ENCODE results near the gene GALNT13.

Gene GALNT13

DNA sequence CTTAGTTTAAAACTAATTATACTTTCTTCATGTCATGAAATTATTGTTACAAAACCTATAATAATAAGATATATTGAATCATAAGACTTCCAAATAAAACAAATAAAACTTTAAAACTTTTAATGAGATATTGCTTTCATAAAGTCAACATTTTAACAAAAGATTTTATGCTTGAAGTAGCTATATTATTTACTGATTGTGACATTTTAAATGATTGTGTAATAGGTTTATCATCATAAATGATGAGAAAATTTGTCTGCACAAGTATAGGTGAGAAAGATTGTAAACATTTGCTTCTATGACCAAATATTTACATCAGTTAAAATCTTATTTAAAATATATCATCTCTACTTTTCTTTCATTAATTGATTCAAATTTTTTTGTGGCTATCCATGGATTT is 5.1 kb upstream of the GALNT13 start:
- Histone ChIP-seq H3K9me3 (no peaks in the 10 kb centered on the region), H3K4me1 (no peaks in the 10 kb centered on the region), H3K4me3 (ENCODE audit: low read depth, low read length) (no peak overlapping the region), H3K36me3 (no peaks in the 10 kb centered on the region), H3K27me3 (no peaks in the 10 kb centered on the region)
- no peak for DNase-seq
- TF ChIP-seq, protein P1, sequence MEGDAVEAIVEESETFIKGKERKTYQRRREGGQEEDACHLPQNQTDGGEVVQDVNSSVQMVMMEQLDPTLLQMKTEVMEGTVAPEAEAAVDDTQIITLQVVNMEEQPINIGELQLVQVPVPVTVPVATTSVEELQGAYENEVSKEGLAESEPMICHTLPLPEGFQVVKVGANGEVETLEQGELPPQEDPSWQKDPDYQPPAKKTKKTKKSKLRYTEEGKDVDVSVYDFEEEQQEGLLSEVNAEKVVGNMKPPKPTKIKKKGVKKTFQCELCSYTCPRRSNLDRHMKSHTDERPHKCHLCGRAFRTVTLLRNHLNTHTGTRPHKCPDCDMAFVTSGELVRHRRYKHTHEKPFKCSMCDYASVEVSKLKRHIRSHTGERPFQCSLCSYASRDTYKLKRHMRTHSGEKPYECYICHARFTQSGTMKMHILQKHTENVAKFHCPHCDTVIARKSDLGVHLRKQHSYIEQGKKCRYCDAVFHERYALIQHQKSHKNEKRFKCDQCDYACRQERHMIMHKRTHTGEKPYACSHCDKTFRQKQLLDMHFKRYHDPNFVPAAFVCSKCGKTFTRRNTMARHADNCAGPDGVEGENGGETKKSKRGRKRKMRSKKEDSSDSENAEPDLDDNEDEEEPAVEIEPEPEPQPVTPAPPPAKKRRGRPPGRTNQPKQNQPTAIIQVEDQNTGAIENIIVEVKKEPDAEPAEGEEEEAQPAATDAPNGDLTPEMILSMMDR (IDR thresholded peaks at IDR 0.05; ENCODE audit: low read depth, low read length) = no peak

DNA sequence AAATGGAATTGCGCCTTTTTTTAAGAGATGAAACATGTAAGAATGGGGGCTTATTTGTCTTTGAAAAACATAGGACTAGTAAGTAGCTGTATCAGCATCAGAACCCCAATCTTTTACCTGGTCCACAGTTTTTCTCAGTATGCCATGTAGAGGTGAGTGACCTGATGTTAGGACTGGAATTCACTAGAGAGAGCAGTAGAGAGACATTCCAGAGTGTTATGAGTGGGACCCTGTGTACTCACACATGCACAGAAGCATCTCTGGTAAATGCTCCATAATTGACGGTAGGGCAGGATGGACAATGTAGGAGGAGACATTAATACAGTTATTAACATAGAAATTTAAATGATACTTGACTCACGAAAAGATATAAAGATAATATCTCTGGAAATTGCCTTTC is 1.4 kb upstream of the GALNT13 start:
- Histone ChIP-seq H3K36me3 (no peaks in the 10 kb centered on the region), H3K4me1 (no peaks in the 10 kb centered on the region), H3K4me3 (ENCODE audit: low read depth, low read length) (no peak overlapping the region; the same call in 1 of the 2 replicates), H3K9me3 (no peaks in the 10 kb centered on the region), H3K27me3 (no peaks in the 10 kb centered on the region)
- TF ChIP-seq, protein P1 (IDR thresholded peaks at IDR 0.05; ENCODE audit: low read depth, low read length) = peak; percentile 66
- DNase-seq = peak; percentile 8

DNA sequence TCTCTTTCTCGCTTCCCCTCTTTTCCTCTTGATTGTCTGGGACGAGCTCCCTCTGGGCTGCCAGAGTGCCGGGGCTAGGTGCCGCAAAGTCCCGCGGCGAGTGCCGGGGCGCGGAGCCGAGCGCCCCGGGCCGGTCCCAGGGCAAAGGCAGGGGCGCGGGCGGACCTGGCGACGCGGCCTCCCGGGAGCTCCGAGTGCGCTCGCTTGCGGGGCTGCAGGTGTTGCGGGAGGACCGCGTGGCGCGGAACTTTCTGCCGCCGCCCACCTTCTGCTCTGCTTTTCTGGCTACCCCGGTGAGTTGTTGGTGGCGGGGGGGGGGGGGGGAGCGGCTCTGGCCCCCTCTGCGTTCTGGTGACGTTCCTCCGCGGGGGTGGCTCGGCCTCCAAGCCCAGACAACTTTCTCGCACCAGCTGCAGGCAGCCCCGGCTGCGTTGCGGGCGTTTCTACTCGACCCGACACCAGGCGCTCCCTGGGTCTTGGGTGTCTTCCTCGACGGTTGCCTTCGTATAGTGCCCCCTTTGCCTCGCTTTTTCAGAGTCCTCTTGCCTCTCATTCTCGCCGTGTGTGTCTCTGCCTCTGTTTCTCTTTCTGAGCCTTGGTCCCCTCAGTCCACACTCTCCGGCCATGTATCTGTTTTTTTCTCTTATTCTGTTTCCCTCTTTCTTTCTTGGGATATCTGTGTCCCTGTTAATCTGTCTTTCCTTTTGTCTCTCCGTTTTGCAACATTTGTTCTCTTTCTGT is 759 bp downstream of the GALNT13 start:
- Histone ChIP-seq H3K9me3 (no peaks in the 10 kb centered on the region), H3K36me3 (no peaks in the 10 kb centered on the region), H3K4me3 (ENCODE audit: low read depth, low read length) (peak overlapping the region; percentile 69), H3K4me1 (no peaks in the 10 kb centered on the region), H3K27me3 (no peaks in the 10 kb centered on the region)
- TF ChIP-seq, protein P1 (IDR thresholded peaks at IDR 0.05; ENCODE audit: low read depth, low read length) = no peak
- DNase-seq = peak; percentile 23

DNA sequence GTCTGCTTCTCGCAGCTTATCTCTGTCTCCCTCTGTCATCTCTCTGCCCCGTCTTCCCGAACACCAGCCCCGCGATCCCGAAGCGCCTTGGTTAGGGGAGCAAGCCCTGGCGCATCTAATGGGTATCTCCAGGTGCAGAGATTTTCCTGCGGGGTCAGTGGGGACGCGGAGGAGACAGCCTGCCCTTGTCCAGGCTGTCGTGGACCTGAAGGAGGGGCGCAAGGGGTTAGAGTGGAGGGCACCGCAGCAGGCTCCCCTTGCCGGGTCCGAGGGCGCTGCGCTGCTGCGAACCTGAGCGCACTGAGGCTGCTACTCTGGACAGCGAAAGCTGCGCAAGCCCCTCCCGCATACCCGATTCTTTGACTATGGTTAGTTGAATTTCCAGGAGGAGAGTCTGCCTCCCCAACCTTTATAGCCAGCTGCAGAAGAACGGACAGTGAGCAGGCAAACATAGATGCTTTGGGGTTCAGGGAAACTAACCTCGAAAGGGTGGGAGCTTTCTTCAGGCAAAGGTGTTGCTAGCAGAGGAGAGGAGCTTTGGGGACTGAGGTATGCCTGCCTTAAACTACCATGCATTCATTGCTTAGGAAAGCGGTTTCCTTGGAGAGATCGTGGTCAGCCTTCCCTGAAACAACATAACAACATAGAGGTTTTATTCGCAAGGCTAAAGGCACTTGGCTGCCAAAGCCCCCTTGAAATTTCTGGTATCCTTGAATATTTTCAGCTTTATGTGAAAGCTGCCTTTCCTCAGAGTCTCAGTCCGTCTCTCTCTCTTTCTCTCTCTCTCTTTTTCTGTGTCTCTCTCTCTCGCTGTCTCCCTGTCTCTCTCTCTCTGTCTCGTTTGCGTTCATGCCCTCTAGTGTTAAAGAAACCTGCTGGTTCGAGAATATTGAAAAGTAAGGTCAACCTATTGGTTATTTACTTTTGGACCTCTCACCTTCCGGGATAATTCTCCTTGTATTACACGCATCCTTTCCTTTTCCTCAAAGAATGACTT is 1.6 kb downstream of the GALNT13 start:
- DNase-seq = peak; percentile 6
- Histone ChIP-seq H3K4me1 (no peaks in the 10 kb centered on the region), H3K4me3 (ENCODE audit: low read depth, low read length) (peak overlapping the region; percentile 69), H3K27me3 (no peaks in the 10 kb centered on the region), H3K36me3 (no peaks in the 10 kb centered on the region), H3K9me3 (no peaks in the 10 kb centered on the region)
- TF ChIP-seq, protein P1 (IDR thresholded peaks at IDR 0.05; ENCODE audit: low read depth, low read length) = peak; percentile 28; the same call in 1 of the 2 replicates

GRCh38 chr2:153875801-153876466 is 4.2 kb downstream of the GALNT13 start:
- no peak overlapping the region for H3K4me3 ChIP-seq (ENCODE audit: low read depth, low read length)
- no peak for DNase-seq
- no peaks in the 10 kb centered on the region for H3K4me1 ChIP-seq
- H3K27me3 ChIP-seq = no peaks in the 10 kb centered on the region
- TF ChIP-seq, protein P1 (IDR thresholded peaks at IDR 0.05; ENCODE audit: low read depth, low read length) = no peak
- H3K9me3 ChIP-seq = no peaks in the 10 kb centered on the region
- H3K36me3 ChIP-seq = no peaks in the 10 kb centered on the region

Measured in BE2C (cell line).